Measurements from ENCODE around the gene WASF2. TPM values are rescaled to one million over a fixed set of nuclear protein-coding genes. Genes with fewer than 3 reads are reported as not detected.

Gene WASF2
- total RNA-seq, 4 donors from 2014 or later: 43.4 to 87.8 (median 60.5) TPM

GRCh38 chr1:27445177-27445936, 44.6 kb downstream of the WASF2 start:
- TF ChIP-seq CTCF (IDR thresholded peaks at IDR 0.05): no peak
- ATAC-seq (ENCODE audit: low FRiP score) (no peak), DNase-seq (ENCODE audit: low spot score) (no peak)

GRCh38 chr1:27444632-27445031, 45.3 kb downstream of the WASF2 start:
- DNase-seq (ENCODE audit: low spot score) (no peak), ATAC-seq (ENCODE audit: low FRiP score) (no peak)
- TF ChIP-seq CTCF (IDR thresholded peaks at IDR 0.05): no peak

GRCh38 chr1:27439150-27439549, 50.8 kb downstream of the WASF2 start:
- ATAC-seq (ENCODE audit: low FRiP score) (no peak), DNase-seq (ENCODE audit: low spot score) (no peak)
- no peak for TF ChIP-seq CTCF (IDR thresholded peaks at IDR 0.05)

- TF ChIP-seq CTCF (IDR thresholded peaks at IDR 0.05): no peak
- ATAC-seq (ENCODE audit: low FRiP score) (no peak), DNase-seq (ENCODE audit: low spot score) (no peak)
Observed at GRCh38 chr1:27438621-27439061, 51.3 kb downstream of the WASF2 start.

GRCh38 chr1:27436204-27437159, 53.5 kb downstream of the WASF2 start:
- no peak for ATAC-seq (ENCODE audit: low FRiP score)
- no peak for TF ChIP-seq CTCF (IDR thresholded peaks at IDR 0.05)
- no peak for DNase-seq (ENCODE audit: low spot score)

GRCh38 chr1:27435566-27436203, 54.3 kb downstream of the WASF2 start:
- DNase-seq (ENCODE audit: low spot score): no peak
- no peak for ATAC-seq (ENCODE audit: low FRiP score)
- no peak for TF ChIP-seq CTCF (IDR thresholded peaks at IDR 0.05)
